Tibial nerve (tissue), 4 donors: ENCODE measurements around the gene CTRB2.

Experiments
- CTCF ChIP-seq, 5 experiments: fragments of 200-600 bp in 3 of 5; fragments of 450-650 bp in 2 of 5; sonication (generic) in 3 of 5; IDR thresholded peaks; one replicate each; pipeline ENCODE4 v1.5.1; 2016 to 2019; ENCODE audit warnings: antibody characterized with exemption in 5 of 5, mild to moderate bottlenecking in 3 of 5, moderate library complexity in 2 of 5
- EP300 ChIP-seq, 2 donors: sonication (generic); formaldehyde crosslinking; IDR thresholded peaks; one replicate each; pipeline ENCODE4 v1.6.1; 2017; ENCODE audit warnings: antibody characterized with exemption in 2 of 2, mild to moderate bottlenecking in 1 of 2
- POLR2A ChIP-seq, 2 donors: fragments of 450-650 bp; IDR thresholded peaks; one replicate each; pipeline ENCODE4 v1.6.1; 2017; ENCODE audit warnings: antibody characterized with exemption in 2 of 2, mild to moderate bottlenecking in 2 of 2, moderate library complexity in 2 of 2

GRCh38 chr16:75249441-75249840, 42.5 kb upstream of the CTRB2 start:
- TF ChIP-seq CTCF (IDR thresholded peaks at IDR 0.05) (no peak), POLR2A (IDR thresholded peaks at IDR 0.05) (no peak), EP300 (IDR thresholded peaks at IDR 0.05) (no peak)
